SK-N-SH treated with all-trans-retinoic acid at 6 μM for 48 hours (cell line): ENCODE results near the gene NUP88.

Source experiments
- BACH2 ChIP-seq: fragments of 250-450 bp; sonication (Bioruptor Pico); IDR thresholded peaks from 2 replicates; pipeline ENCODE4 v1.9.0; 2021; ENCODE audit warnings: mild to moderate bottlenecking, borderline replicate concordance
- CSDC2 ChIP-seq: fragments of 250-450 bp; sonication (Bioruptor Pico); IDR thresholded peaks from 2 replicates; pipeline ENCODE4 v1.5.0; 2020; ENCODE audit warnings: mild to moderate bottlenecking, moderate library complexity
- TOX ChIP-seq: fragments of 250-450 bp; sonication (Bioruptor Pico); IDR thresholded peaks from 2 replicates; pipeline ENCODE4 v1.8.0; 2021; ENCODE audit warnings: mild to moderate bottlenecking, moderate library complexity, borderline replicate concordance
- ZFP3 ChIP-seq: fragments of 250-450 bp; sonication (Bioruptor Pico); IDR thresholded peaks from 2 replicates; pipeline ENCODE4 v1.5.0; 2020; ENCODE audit warnings: mild to moderate bottlenecking, moderate library complexity
- ZFP30 ChIP-seq: fragments of 450-650 bp; formaldehyde crosslinking; IDR thresholded peaks from 2 replicates; pipeline ENCODE4 v1.5.0; 2022; ENCODE audit warnings: mild to moderate bottlenecking, moderate library complexity
- ZNF70 ChIP-seq: fragments of 450-650 bp; formaldehyde crosslinking; IDR thresholded peaks from 2 replicates; pipeline ENCODE4 v1.5.0; 2020; ENCODE audit warnings: mild to moderate bottlenecking, moderate library complexity
- TF ChIP-seq, protein P1 (sequence below): fragments of 250-450 bp; sonication (Bioruptor Pico); IDR thresholded peaks from 2 replicates; pipeline ENCODE4 v1.5.1; 2020; ENCODE audit warnings: low read depth, mild to moderate bottlenecking, moderate library complexity

DNA sequence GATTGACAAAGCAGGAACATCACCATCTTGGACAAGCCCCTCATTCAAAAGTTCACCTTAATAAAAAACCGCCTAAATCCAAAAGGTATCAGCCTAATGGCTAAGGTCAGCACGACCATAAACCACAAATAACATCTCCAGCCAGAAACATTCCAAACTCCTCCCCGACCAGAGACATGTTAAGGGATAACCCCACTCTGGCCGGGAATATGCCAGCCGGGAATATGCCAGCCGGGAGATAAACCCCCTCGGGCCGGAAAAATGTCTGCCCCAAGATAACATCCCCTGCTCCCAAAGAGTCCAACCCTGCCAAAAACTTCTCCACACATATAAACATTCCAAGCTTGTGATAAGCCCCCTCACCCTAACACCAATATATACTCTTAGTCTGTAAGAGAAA, 48.0 kb upstream of the NUP88 start:
- TF ChIP-seq, protein P1, sequence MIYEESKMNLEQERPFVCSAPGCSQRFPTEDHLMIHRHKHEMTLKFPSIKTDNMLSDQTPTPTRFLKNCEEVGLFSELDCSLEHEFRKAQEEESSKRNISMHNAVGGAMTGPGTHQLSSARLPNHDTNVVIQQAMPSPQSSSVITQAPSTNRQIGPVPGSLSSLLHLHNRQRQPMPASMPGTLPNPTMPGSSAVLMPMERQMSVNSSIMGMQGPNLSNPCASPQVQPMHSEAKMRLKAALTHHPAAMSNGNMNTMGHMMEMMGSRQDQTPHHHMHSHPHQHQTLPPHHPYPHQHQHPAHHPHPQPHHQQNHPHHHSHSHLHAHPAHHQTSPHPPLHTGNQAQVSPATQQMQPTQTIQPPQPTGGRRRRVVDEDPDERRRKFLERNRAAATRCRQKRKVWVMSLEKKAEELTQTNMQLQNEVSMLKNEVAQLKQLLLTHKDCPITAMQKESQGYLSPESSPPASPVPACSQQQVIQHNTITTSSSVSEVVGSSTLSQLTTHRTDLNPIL: no peak
- TF ChIP-seq ZFP3 (CRISPR knock-in tag): no peak
- TF ChIP-seq CSDC2 (CRISPR knock-in tag): no peak
- no peak for TF ChIP-seq ZFP30
- TF ChIP-seq TOX (CRISPR knock-in tag): no peak
- no peak for TF ChIP-seq ZNF70
- TF ChIP-seq BACH2 (CRISPR knock-in tag): no peak
